ENCODE measurements around the gene SLC8B1. TPM values are rescaled to one million over a fixed set of nuclear protein-coding genes. Genes with fewer than 3 reads are reported as not detected.

The SLC8B1 gene
- total and polyA plus RNA-seq, 9 donors, result 36.9 to 117 (median 76.2) TPM

DNA sequence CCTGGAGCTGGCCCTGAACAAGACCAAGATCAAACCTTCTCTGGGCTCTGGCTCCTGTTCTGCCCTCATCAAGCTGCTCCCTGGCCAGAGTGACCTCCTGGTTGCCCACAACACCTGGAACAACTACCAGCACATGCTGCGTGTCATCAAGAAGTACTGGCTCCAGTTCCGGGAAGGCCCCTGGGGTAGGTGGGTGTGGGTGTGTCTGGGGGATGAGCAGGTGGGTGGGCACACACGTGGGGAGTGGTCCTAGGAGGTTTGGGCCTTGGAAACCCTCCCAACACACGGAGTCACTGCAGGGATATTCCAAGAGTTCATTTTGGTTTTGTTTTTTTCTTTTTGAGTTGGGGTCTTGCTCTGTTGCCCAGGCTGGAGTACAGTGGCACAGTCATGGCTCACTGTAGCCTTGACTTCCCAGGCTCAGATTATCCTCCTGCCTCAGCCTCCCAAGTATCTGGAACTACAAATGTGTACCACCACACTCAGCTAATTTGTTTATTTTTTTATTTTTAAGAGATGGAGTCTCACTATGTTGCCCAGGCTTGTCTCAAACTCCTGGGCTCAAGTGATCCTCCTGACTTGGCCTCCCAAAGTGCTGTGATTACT, 40.0 kb upstream of the SLC8B1 start:
- intact Hi-C loops (cut with DNase I), result no loop called here
- Histone ChIP-seq H3K4me3 (no peak overlapping the region), H3K9me3 (no peaks in the 10 kb centered on the region), H3K36me3 (no peaks in the 10 kb centered on the region), H3K4me1 (ENCODE audit: insufficient read depth) (no peaks in the 10 kb centered on the region), H3K27me3 (no peaks in the 10 kb centered on the region), H3K27ac (no peak overlapping the region)
- DNase-seq, result no peak
- no peak for TF ChIP-seq EP300 (IDR thresholded peaks at IDR 0.05)
- TF ChIP-seq, protein P1, sequence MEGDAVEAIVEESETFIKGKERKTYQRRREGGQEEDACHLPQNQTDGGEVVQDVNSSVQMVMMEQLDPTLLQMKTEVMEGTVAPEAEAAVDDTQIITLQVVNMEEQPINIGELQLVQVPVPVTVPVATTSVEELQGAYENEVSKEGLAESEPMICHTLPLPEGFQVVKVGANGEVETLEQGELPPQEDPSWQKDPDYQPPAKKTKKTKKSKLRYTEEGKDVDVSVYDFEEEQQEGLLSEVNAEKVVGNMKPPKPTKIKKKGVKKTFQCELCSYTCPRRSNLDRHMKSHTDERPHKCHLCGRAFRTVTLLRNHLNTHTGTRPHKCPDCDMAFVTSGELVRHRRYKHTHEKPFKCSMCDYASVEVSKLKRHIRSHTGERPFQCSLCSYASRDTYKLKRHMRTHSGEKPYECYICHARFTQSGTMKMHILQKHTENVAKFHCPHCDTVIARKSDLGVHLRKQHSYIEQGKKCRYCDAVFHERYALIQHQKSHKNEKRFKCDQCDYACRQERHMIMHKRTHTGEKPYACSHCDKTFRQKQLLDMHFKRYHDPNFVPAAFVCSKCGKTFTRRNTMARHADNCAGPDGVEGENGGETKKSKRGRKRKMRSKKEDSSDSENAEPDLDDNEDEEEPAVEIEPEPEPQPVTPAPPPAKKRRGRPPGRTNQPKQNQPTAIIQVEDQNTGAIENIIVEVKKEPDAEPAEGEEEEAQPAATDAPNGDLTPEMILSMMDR (IDR thresholded peaks at IDR 0.05), result no peak
- no peak for TF ChIP-seq POLR2A (IDR thresholded peaks at IDR 0.05)
- 78 to 86% (median 82%) methylated on average over 4 of the region's 4 CpGs for WGBS, 3 donors

DNA sequence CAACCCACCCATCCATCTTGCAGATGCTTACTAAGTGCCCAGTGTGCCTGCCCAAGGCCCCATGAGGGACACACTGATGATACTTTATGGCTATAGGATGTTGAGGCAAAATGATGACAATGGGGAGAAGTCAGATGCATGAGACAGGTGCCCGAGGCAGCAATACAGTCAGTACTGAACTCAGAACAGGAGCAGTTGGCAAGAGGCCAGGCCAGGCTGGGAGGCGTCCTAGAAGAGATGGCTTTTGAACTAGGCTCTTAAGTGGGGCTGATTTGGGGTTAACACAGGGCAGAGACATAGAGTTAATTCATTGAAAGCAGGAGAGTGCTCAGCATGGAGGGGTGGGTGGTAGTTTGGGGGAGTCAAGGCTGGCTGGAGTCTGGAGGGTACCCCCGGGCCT, 39.1 kb upstream of the SLC8B1 start:
- intact Hi-C loops (cut with DNase I), result no loop called here

DNA sequence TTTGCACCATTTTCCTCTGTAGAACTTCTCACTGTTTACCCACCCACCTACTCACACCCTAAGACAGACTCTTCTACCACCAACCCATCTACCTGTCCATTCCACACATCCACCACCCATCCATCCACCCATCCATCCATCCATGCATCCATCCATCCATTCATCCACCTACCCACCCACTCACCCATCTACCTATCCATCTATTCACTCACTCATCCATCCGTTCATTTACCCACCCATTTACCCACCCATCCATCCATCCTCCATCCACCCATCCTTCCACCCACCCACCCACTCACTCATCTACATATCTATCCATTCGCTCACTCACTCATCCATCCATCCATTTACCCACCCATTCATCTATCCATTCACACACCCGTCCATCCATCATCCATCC, 38.5 kb upstream of the SLC8B1 start:
- intact Hi-C loops (cut with DNase I), result no loop called here
- H3K27me3 ChIP-seq, result no peaks in the 10 kb centered on the region
- H3K4me1 ChIP-seq (ENCODE audit: insufficient read depth), result no peaks in the 10 kb centered on the region
- WGBS, 3 donors, result 93 to 95% (median 93%) methylated on average over 3 of the region's 3 CpGs
- H3K9me3 ChIP-seq, result no peaks in the 10 kb centered on the region
- TF ChIP-seq, protein P1 (IDR thresholded peaks at IDR 0.05), result no peak
- TF ChIP-seq POLR2A (IDR thresholded peaks at IDR 0.05) (no peak), EP300 (IDR thresholded peaks at IDR 0.05) (no peak)
- no peak overlapping the region for H3K4me3 ChIP-seq
- H3K36me3 ChIP-seq, result no peaks in the 10 kb centered on the region
- H3K27ac ChIP-seq, result no peak overlapping the region
- no peak for DNase-seq

More for the DNA sequence above, 39.1 kb upstream of the SLC8B1 start:
- TF ChIP-seq POLR2A (IDR thresholded peaks at IDR 0.05) (no peak), EP300 (IDR thresholded peaks at IDR 0.05) (no peak)
- TF ChIP-seq, protein P1 (IDR thresholded peaks at IDR 0.05), result no peak
- Histone ChIP-seq H3K9me3 (no peaks in the 10 kb centered on the region), H3K4me1 (ENCODE audit: insufficient read depth) (no peaks in the 10 kb centered on the region), H3K27ac (no peak overlapping the region), H3K36me3 (no peaks in the 10 kb centered on the region), H3K27me3 (no peaks in the 10 kb centered on the region), H3K4me3 (no peak overlapping the region)
- DNase-seq, result peak in 1 of 5 donors; percentile 47
- WGBS, 3 donors, result 67 to 74% (median 70%) methylated on average over 3 of the region's 3 CpGs

DNA sequence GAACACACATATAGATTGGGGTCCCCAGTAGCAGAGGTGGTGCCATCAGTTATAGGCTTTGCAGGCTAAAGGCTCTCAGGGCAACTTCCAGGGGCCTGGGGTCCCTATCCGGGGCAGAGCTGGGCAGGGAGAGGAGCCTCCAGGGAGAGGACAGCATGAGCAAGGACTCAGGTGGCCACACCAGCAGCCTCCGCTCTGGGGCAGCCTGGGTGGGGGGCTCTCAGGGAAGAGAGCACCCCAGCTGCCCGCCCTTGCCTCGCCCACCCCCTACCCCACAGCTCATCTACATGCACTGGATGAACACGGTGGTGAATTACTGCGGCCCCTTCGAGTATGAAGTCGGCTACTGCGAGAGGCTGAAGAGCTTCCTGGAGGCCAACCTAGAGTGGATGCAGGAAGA, 37.5 kb upstream of the SLC8B1 start:
- Histone ChIP-seq H3K27me3 (no peaks in the 10 kb centered on the region), H3K27ac (no peak overlapping the region), H3K36me3 (no peaks in the 10 kb centered on the region), H3K4me3 (no peak overlapping the region), H3K9me3 (no peaks in the 10 kb centered on the region), H3K4me1 (ENCODE audit: insufficient read depth) (no peaks in the 10 kb centered on the region)
- intact Hi-C loops (cut with DNase I), result no loop called here
- 93 to 94% (median 94%) methylated on average over 8 to 9 of the region's 9 CpGs for WGBS, 3 donors
- TF ChIP-seq, protein P1 (IDR thresholded peaks at IDR 0.05), result no peak
- TF ChIP-seq POLR2A (IDR thresholded peaks at IDR 0.05) (no peak), EP300 (IDR thresholded peaks at IDR 0.05) (no peak)
- DNase-seq, result no peak
